Measurements from ENCODE around the gene MAP2K5.

GRCh38 chr15:67735896-67736295 lies 193.4 kb downstream of the MAP2K5 start:
- no peak for TF ChIP-seq CTCF (IDR thresholded peaks at IDR 0.05)
- TF ChIP-seq ZFX (IDR thresholded peaks at IDR 0.05; ENCODE audit: borderline replicate concordance): no peak
